Measurements from ENCODE around the gene MUC4.

MUC4 gene

DNA sequence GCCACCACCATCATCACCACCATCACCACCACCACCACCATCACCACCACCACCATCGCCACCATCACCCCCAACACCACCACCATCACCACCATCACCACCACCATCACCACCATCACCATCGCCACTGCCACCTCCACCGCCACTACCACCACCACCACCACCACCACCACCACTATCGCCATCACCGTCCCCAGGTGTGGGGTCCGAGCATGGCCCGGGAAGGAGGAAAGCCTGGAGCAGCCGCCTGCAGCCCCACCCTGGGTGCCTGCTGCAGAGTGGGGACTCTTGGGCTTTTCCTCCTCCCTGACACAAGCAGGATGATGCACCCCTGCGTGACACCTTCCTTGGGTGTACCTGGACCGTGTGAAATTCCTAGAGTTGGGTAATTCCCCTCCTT, 43.9 kb downstream of the MUC4 start:
- H3K4me1 ChIP-seq (ENCODE audit: control insufficient read depth, insufficient read depth, low read length), result no peaks in the 10 kb centered on the region
- no peaks in the 10 kb centered on the region for H3K9me3 ChIP-seq (ENCODE audit: control insufficient read depth in 2 of 2, low read length in 2 of 2)
- no peak overlapping the region for H3K27ac ChIP-seq (ENCODE audit: low read length)
- H3K4me3 ChIP-seq (ENCODE audit: low read length in 2 of 2), result no peak overlapping the region
- no peak overlapping the region for H3K9ac ChIP-seq (ENCODE audit: low read length in 2 of 2)
- peaks cover 10 to 20% of the 10 kb centered on the region in 2 donors for H3K27me3 ChIP-seq (ENCODE audit: control insufficient read depth in 1 of 2, insufficient read depth in 2 of 2, low read length in 2 of 2)
- no peaks in the 10 kb centered on the region for H3K36me3 ChIP-seq (ENCODE audit: control insufficient read depth in 2 of 2, insufficient read depth in 2 of 2, low read length in 2 of 2)

DNA sequence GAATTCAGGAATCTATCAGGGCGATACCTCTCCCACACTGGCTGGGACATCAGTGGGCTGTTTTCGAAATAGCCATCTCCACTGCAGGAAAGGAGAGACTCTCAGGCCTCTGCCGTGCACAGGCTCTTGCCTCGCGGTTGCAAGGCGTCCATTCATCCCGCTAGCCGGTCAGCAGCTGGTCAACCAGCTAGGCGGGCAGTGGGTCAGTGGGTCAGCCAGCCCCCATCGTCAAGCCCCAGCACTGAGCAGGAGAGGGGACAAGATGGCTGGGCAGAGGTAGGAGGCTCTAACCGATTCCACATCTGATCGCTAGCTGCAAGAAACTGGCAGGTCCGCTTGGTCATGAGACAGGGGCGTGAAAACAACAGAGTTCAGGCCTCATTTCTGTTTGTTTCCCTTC, 45.1 kb downstream of the MUC4 start:
- Histone ChIP-seq H3K27ac (ENCODE audit: low read length) (no peak overlapping the region), H3K36me3 (ENCODE audit: control insufficient read depth in 2 of 2, insufficient read depth in 2 of 2, low read length in 2 of 2) (no peaks in the 10 kb centered on the region)

DNA sequence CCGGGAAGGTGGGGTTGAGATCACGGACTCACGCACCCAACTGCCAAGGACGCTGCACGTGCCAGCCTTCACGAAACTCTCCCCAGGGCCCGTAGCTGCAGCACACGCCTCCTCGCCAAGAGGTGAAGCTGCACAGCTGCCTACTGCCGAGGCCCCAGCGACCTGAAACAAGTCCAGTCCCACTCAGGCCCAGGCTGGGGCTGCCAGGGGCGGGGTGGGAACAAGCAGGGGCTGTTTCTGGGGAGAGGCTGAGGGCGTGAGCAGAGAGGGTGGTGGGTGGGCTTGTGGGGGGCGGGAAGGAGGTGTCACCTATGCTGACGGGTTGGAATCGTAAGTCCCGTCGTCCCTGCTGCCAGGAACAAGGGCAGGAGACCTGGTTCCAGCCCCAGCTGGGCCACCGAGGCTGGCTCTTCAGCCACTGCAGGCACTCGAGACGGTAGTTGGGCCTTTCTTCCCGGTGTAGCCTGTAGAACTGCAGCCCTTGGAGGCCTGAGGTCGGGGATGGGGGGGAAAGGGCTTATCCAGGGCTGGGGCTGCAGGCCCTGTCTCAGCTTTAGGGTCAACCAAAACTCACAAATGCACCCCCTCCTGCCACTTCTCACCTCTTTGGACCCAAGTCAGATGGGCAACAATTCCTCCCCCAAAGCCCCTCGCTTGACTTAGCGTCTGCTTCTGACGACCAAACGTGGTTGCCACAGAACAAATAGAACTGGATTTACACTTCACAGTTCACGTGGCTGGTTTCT, 46.6 kb downstream of the MUC4 start:
- no peak overlapping the region for H3K9ac ChIP-seq (ENCODE audit: low read length in 2 of 2)
- H3K4me1 ChIP-seq (ENCODE audit: control insufficient read depth, insufficient read depth, low read length), result peaks cover 3% of the 10 kb centered on the region
- no peaks in the 10 kb centered on the region for H3K36me3 ChIP-seq (ENCODE audit: control insufficient read depth in 2 of 2, insufficient read depth in 2 of 2, low read length in 2 of 2)
- H3K27ac ChIP-seq (ENCODE audit: low read length), result no peak overlapping the region
- no peak overlapping the region for H3K4me3 ChIP-seq (ENCODE audit: low read length in 2 of 2)
- H3K27me3 ChIP-seq (ENCODE audit: control insufficient read depth in 1 of 2, insufficient read depth in 2 of 2, low read length in 2 of 2), result peaks cover 14 to 25% of the 10 kb centered on the region in 2 donors
- no peaks in the 10 kb centered on the region for H3K9me3 ChIP-seq (ENCODE audit: control insufficient read depth in 2 of 2, low read length in 2 of 2)

More for the DNA sequence above, 45.1 kb downstream of the MUC4 start:
- Histone ChIP-seq H3K9ac (ENCODE audit: low read length in 2 of 2) (no peak overlapping the region), H3K27me3 (ENCODE audit: control insufficient read depth in 1 of 2, insufficient read depth in 2 of 2, low read length in 2 of 2) (peaks cover 13 to 20% of the 10 kb centered on the region in 2 donors), H3K4me1 (ENCODE audit: control insufficient read depth, insufficient read depth, low read length) (no peaks in the 10 kb centered on the region), H3K4me3 (ENCODE audit: low read length in 2 of 2) (no peak overlapping the region), H3K9me3 (ENCODE audit: control insufficient read depth in 2 of 2, low read length in 2 of 2) (no peaks in the 10 kb centered on the region)

DNA sequence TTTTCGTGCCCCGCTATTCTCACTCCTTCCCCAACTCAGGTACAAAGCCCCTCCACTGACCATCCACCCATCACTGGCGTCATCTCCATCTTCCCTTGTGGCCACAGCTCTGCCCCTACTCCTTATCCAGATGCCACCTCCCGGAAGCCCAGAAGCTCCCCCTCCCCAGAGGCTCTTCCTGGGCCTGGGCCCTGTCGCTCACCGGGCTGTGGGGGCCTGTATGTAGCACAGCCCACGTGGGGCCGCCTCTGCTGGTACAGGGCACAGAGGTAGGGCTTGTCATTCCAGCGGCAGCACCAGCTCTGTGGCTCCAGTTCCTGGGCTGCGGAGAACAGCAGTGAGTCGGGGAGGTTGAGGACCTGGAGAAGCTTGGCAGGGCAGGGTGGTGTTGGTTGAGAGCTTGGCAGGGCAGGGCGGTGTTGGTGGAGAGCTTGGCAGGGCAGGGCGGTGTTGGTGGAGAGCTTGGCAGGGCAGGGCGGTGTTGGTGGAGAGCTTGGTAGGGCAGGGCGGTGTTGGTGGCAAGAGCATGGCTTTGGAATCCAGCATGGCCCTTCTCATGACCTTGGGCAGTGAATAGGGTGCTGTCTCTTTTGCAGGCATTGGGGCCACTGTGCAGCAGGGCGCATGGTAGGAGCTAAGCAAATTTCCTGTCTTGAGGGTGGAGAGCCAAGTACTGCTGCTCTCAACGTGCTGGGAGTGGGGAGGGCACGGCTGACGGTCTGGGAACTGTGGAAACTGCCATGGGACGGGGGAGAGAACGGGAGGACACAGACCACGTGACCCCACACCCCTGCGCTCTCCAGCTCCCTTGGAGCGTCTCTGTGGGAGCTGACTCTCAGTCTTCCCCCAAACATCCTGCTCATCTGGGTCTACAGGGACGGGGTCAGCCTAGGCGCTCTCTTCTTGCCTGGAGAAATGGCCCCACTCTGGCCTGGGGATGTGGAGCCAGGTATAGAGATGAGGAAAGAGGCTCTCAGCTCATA, 47.6 kb downstream of the MUC4 start:
- Histone ChIP-seq H3K27ac (ENCODE audit: low read length) (no peak overlapping the region), H3K9ac (ENCODE audit: low read length in 2 of 2) (no peak overlapping the region), H3K9me3 (ENCODE audit: control insufficient read depth in 2 of 2, low read length in 2 of 2) (no peaks in the 10 kb centered on the region), H3K27me3 (ENCODE audit: control insufficient read depth in 1 of 2, insufficient read depth in 2 of 2, low read length in 2 of 2) (peaks cover 14 to 26% of the 10 kb centered on the region in 2 donors), H3K4me1 (ENCODE audit: control insufficient read depth, insufficient read depth, low read length) (peaks cover 3% of the 10 kb centered on the region), H3K4me3 (ENCODE audit: low read length in 2 of 2) (no peak overlapping the region), H3K36me3 (ENCODE audit: control insufficient read depth in 2 of 2, insufficient read depth in 2 of 2, low read length in 2 of 2) (no peaks in the 10 kb centered on the region)

DNA sequence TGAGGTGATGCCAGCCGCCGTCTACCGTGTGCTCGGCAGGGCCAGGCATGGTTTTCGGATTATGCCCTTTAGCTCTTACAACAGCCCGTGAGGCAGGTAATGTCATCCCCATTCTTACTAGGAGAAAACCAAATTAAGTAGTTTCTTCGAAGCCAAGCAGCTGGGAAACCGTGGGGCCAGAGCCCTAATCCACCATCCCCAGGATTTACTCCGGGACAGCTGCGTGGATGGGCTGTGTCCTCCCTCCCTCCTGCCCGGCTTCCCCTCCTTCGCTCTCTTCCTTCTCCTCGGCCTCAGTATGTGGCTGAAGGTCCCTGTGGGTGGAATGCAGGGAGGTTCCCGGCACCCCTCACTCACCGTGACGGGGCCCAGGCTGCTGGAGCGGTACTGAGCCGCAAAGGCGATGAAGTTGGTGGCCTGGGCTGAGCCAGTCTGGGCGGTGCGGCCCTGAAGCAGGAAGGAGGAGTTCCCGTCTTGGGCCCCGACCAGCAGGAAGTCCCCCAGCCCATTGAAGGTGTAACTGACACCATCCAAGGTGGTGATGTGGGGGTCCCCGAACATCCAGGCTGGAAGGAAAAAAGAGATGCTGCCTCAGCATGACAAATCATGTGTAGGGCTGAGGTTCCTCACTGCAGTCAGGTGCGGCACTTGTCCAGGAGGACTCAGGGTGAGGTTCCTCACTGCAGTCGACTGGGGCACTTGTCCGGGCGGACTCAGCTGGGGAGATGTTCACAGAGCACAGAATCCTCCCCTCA, 48.5 kb downstream of the MUC4 start:
- no peak overlapping the region for H3K27ac ChIP-seq (ENCODE audit: low read length)
- no peaks in the 10 kb centered on the region for H3K9me3 ChIP-seq (ENCODE audit: control insufficient read depth in 2 of 2, low read length in 2 of 2)
- H3K27me3 ChIP-seq (ENCODE audit: control insufficient read depth in 1 of 2, insufficient read depth in 2 of 2, low read length in 2 of 2), result peaks cover 15 to 28% of the 10 kb centered on the region in 2 donors
- no peak overlapping the region for H3K9ac ChIP-seq (ENCODE audit: low read length in 2 of 2)
- H3K36me3 ChIP-seq (ENCODE audit: control insufficient read depth in 2 of 2, insufficient read depth in 2 of 2, low read length in 2 of 2), result no peaks in the 10 kb centered on the region
- peaks cover 3% of the 10 kb centered on the region for H3K4me1 ChIP-seq (ENCODE audit: control insufficient read depth, insufficient read depth, low read length)
- H3K4me3 ChIP-seq (ENCODE audit: low read length in 2 of 2), result no peak overlapping the region

DNA sequence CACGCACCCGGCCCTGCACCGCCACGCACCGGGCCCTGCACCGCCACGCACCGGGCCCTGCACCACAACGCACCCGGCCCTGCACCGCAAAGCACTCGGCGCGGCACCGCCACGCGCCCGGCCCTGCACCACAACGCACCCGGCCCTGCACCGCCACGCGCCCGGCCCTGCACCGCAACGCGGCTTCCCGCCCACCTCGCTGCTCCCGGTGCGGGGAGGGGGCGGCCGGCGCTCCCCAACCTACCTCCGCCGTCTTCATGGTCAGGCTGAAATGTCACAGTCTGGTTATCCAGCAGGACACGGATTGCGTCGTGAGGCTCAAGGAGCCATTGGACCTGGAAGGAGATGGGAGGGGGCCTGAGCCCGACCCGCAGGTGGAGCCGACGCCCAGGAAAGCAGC, 49.1 kb downstream of the MUC4 start:
- Histone ChIP-seq H3K27me3 (ENCODE audit: control insufficient read depth in 1 of 2, insufficient read depth in 2 of 2, low read length in 2 of 2) (peaks cover 20 to 34% of the 10 kb centered on the region in 2 donors), H3K27ac (ENCODE audit: low read length) (no peak overlapping the region), H3K9ac (ENCODE audit: low read length in 2 of 2) (no peak overlapping the region), H3K9me3 (ENCODE audit: control insufficient read depth in 2 of 2, low read length in 2 of 2) (no peaks in the 10 kb centered on the region), H3K4me3 (ENCODE audit: low read length in 2 of 2) (no peak overlapping the region), H3K36me3 (ENCODE audit: control insufficient read depth in 2 of 2, insufficient read depth in 2 of 2, low read length in 2 of 2) (no peaks in the 10 kb centered on the region), H3K4me1 (ENCODE audit: control insufficient read depth, insufficient read depth, low read length) (peaks cover 4% of the 10 kb centered on the region)

DNA sequence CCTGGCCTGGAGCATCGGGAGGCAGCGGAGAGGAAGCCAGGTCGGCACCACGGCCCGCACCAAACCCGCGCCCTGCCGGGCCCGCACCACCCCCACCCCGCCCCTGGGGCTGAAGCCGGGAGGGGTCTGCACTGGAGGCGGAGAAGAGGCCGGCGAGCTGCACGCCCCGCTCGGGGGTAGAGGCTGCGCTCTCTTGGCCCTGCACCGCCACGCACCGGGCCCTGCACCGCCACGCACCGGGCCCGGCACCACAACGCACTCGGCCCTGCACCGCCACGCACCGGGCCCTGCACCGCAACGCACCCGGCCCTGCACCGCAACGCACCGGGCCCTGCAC, 49.5 kb downstream of the MUC4 start:
- peaks cover 24 to 34% of the 10 kb centered on the region in 2 donors for H3K27me3 ChIP-seq (ENCODE audit: control insufficient read depth in 1 of 2, insufficient read depth in 2 of 2, low read length in 2 of 2)
- H3K9ac ChIP-seq (ENCODE audit: low read length in 2 of 2), result no peak overlapping the region
- H3K36me3 ChIP-seq (ENCODE audit: control insufficient read depth in 2 of 2, insufficient read depth in 2 of 2, low read length in 2 of 2), result no peaks in the 10 kb centered on the region
- peaks cover 6% of the 10 kb centered on the region for H3K4me1 ChIP-seq (ENCODE audit: control insufficient read depth, insufficient read depth, low read length)
- H3K9me3 ChIP-seq (ENCODE audit: control insufficient read depth in 2 of 2, low read length in 2 of 2), result no peaks in the 10 kb centered on the region
- no peak overlapping the region for H3K4me3 ChIP-seq (ENCODE audit: low read length in 2 of 2)
- no peak overlapping the region for H3K27ac ChIP-seq (ENCODE audit: low read length)

DNA sequence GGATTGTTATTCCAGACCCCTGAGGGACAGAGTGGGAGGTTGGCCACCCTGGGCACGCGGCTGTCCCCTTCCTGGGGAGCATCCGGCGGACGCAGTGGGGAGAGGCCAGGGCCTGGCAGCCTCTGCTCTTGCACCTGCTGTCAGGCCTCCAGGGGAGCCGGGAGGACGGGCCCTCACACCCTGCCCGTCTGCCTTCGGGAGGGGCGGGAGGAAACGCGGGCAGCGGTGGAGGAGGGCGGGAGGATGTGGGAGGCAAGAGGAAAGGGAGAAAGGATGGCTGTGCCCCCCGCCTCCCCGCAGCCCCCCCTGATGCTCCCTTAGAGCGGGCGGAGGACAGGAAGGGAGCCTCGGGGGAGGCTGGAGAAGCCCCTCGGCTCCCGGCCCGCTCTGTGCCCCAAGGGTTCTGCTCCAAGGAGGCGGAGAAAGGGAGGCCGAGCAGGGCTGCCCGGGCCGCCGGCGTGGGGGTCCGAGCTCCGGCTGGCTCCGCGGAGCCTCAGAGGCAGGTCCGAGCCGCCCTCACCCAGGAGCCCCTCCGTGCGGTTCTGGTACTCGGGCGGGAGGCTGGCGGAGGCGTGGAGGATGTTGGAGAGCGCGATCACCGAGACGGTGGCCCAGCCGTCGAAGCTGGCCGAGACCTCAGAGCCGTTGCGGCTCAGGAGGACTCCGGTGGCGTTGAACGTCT, 50.0 kb downstream of the MUC4 start:
- Histone ChIP-seq H3K36me3 (ENCODE audit: control insufficient read depth in 2 of 2, insufficient read depth in 2 of 2, low read length in 2 of 2) (no peaks in the 10 kb centered on the region), H3K4me1 (ENCODE audit: control insufficient read depth, insufficient read depth, low read length) (peaks cover 6% of the 10 kb centered on the region), H3K9ac (ENCODE audit: low read length in 2 of 2) (no peak overlapping the region), H3K9me3 (ENCODE audit: control insufficient read depth in 2 of 2, low read length in 2 of 2) (no peaks in the 10 kb centered on the region), H3K27ac (ENCODE audit: low read length) (no peak overlapping the region), H3K27me3 (ENCODE audit: control insufficient read depth in 1 of 2, insufficient read depth in 2 of 2, low read length in 2 of 2) (peaks cover 25 to 38% of the 10 kb centered on the region in 2 donors), H3K4me3 (ENCODE audit: low read length in 2 of 2) (no peak overlapping the region)

DNA sequence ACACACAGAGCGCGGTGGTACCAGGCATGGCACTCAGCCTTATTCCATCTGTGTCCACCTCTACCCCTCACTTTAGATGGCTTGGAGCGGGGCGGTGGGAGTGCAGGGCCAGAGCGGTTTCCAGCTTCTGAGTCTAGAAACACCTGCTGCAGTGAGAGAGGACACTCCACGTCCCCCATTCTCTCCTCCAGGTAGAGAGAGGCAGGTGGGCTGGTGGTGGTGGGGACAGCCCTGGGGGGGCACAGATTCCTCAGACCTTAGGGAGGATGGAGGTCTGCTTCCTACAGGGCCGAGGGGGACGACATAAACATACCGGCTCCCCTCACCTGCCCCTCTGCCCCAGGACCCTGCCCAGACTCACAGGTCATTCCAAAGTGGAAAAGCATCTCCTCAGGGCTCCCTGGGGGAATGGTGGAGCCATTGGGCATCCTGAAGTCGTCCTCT, 50.6 kb downstream of the MUC4 start:
- Histone ChIP-seq H3K4me1 (ENCODE audit: control insufficient read depth, insufficient read depth, low read length) (peaks cover 6% of the 10 kb centered on the region), H3K4me3 (ENCODE audit: low read length in 2 of 2) (no peak overlapping the region), H3K9ac (ENCODE audit: low read length in 2 of 2) (no peak overlapping the region), H3K9me3 (ENCODE audit: control insufficient read depth in 2 of 2, low read length in 2 of 2) (no peaks in the 10 kb centered on the region), H3K27me3 (ENCODE audit: control insufficient read depth in 1 of 2, insufficient read depth in 2 of 2, low read length in 2 of 2) (peaks cover 25 to 36% of the 10 kb centered on the region in 2 donors), H3K27ac (ENCODE audit: low read length) (no peak overlapping the region), H3K36me3 (ENCODE audit: control insufficient read depth in 2 of 2, insufficient read depth in 2 of 2, low read length in 2 of 2) (no peaks in the 10 kb centered on the region)

Data from stomach smooth muscle (tissue), 2 donors.